Measurements from ENCODE around the gene CDC42BPB.

CDC42BPB gene

DNA sequence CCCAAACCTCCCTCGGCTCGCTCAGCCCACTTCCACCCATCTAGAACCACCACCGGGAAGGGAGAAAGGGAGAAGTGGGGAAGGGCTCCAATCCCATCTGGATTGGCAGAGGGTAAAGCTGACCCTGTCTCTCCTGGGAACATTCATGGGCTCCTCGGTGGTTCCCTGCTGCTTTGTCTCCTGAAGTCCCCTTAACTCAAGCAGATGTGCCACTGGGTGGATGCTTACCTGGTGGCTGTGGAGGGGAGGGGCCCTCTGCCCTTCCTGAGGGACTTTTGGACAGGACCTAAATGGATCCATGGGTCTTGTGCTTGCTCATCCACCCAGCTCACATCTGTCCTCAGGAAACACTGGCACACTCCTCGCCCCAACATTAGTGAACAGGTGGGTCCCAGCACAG is 2.2 kb upstream of the CDC42BPB start:
- no peak overlapping the region for H3K4me3 ChIP-seq (ENCODE audit: low read depth in 1 of 2, low read length in 2 of 2)
- no peaks in the 10 kb centered on the region for H4K20me1 ChIP-seq (ENCODE audit: insufficient read depth, low read length)
- ATAC-seq (ENCODE audit: insufficient read depth, low read depth) = no peak
- no peaks in the 10 kb centered on the region for H3K36me3 ChIP-seq (ENCODE audit: insufficient read depth, low read length)
- no peak overlapping the region for H2AFZ ChIP-seq (ENCODE audit: low read depth, low read length)
- no peaks in the 10 kb centered on the region for H3K4me1 ChIP-seq (ENCODE audit: insufficient read depth, low read length)
- DNase-seq = no peak
- no peak for TF ChIP-seq EZH2 (IDR thresholded peaks at IDR 0.05; ENCODE audit: borderline replicate concordance, low read depth, low read length, severe bottlenecking)
- TF ChIP-seq, protein P1, sequence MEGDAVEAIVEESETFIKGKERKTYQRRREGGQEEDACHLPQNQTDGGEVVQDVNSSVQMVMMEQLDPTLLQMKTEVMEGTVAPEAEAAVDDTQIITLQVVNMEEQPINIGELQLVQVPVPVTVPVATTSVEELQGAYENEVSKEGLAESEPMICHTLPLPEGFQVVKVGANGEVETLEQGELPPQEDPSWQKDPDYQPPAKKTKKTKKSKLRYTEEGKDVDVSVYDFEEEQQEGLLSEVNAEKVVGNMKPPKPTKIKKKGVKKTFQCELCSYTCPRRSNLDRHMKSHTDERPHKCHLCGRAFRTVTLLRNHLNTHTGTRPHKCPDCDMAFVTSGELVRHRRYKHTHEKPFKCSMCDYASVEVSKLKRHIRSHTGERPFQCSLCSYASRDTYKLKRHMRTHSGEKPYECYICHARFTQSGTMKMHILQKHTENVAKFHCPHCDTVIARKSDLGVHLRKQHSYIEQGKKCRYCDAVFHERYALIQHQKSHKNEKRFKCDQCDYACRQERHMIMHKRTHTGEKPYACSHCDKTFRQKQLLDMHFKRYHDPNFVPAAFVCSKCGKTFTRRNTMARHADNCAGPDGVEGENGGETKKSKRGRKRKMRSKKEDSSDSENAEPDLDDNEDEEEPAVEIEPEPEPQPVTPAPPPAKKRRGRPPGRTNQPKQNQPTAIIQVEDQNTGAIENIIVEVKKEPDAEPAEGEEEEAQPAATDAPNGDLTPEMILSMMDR (IDR thresholded peaks at IDR 0.05; ENCODE audit: borderline replicate concordance, extremely low read depth, low read length, poor library complexity, severe bottlenecking) = no peak
- no peak overlapping the region for H3K27ac ChIP-seq (ENCODE audit: low read length)
- H3K9me3 ChIP-seq (ENCODE audit: insufficient read depth, low read length, severe bottlenecking) = no peaks in the 10 kb centered on the region
- H3K27me3 ChIP-seq (ENCODE audit: insufficient read depth, low read length, poor library complexity) = peaks cover 8% of the 10 kb centered on the region
- no peak overlapping the region for H3K4me2 ChIP-seq (ENCODE audit: insufficient read depth, low read length)
- no peak overlapping the region for H3K9ac ChIP-seq (ENCODE audit: low read depth, low read length)
- H3K79me2 ChIP-seq (ENCODE audit: insufficient read depth, low read length) = no peaks in the 10 kb centered on the region

DNA sequence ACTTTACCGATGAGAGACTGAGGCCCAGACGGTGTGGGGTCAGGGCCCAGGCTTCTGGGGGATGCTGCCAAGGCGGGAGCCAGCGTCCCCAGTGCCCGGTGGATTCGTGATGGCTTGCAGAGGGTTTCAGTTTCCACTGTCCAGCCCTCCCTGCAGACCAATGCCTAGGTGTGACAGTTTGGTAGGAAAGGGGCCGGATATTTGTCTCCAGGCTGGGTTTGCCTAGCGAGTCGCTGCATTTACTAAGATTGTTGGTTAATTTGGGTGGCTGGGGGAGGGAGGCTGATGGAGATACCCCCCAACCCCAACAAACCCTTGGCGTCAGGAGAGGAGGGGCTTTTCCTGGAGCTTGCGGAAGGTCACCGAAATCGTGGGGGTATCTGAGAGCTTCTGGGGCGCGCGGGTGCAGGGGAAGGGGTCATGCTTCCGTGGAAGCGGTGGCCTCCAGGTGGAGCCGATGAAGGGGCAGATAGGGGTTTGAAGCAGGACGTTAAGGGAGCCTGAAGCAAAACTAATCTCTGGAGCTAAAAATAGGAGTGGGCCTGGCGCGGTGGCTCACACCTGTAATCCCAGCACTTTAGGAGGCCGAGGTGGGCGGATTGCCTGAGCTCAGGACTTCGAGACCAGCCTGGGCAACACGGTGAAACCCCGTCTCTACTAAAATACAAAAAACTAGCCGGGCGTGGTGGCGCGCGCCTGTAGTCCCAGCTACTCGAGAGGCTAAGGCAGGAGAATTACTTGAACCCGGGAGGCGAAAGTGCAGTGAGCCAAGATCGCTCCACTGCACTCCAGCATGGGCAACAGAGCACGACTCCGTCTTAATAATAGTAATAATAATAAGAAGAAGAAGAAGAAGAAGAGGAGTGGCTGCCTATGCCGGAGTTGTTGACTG is 1.1 kb upstream of the CDC42BPB start:
- no peaks in the 10 kb centered on the region for H3K36me3 ChIP-seq (ENCODE audit: insufficient read depth, low read length)
- ATAC-seq (ENCODE audit: insufficient read depth, low read depth) (no peak), DNase-seq (no peak)
- H3K27ac ChIP-seq (ENCODE audit: low read length) = no peak overlapping the region
- no peaks in the 10 kb centered on the region for H4K20me1 ChIP-seq (ENCODE audit: insufficient read depth, low read length)
- no peaks in the 10 kb centered on the region for H3K79me2 ChIP-seq (ENCODE audit: insufficient read depth, low read length)
- peaks cover 5% of the 10 kb centered on the region for H3K27me3 ChIP-seq (ENCODE audit: insufficient read depth, low read length, poor library complexity)
- H3K4me3 ChIP-seq (ENCODE audit: low read depth in 1 of 2, low read length in 2 of 2) = no peak overlapping the region
- no peak overlapping the region for H3K9ac ChIP-seq (ENCODE audit: low read depth, low read length)
- H2AFZ ChIP-seq (ENCODE audit: low read depth, low read length) = no peak overlapping the region
- H3K4me1 ChIP-seq (ENCODE audit: insufficient read depth, low read length) = no peaks in the 10 kb centered on the region
- H3K4me2 ChIP-seq (ENCODE audit: insufficient read depth, low read length) = no peak overlapping the region
- TF ChIP-seq, protein P1 (IDR thresholded peaks at IDR 0.05; ENCODE audit: borderline replicate concordance, extremely low read depth, low read length, poor library complexity, severe bottlenecking) = no peak
- TF ChIP-seq EZH2 (IDR thresholded peaks at IDR 0.05; ENCODE audit: borderline replicate concordance, low read depth, low read length, severe bottlenecking) = no peak
- no peaks in the 10 kb centered on the region for H3K9me3 ChIP-seq (ENCODE audit: insufficient read depth, low read length, severe bottlenecking)

DNA sequence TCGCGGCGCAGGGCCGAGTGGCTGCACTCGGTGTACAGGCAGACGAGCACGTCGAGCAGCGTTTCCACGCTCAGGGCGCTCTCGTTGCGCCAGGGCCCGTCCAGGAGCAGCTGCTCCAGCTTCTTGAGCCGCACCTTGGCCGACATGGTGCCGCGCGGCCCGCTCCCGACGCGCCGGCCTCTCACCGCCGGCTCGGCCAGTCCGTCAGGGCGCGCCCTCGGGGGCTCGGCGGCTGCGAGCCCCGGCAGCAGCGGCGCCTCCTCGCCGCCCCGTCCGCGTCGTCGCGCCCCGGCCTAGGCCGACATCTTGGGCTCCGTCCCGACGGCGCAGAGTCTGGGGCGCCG is 349 bp downstream of the CDC42BPB start:
- Histone ChIP-seq H2AFZ (ENCODE audit: low read depth, low read length) (no peak overlapping the region), H3K4me1 (ENCODE audit: insufficient read depth, low read length) (no peaks in the 10 kb centered on the region), H3K27me3 (ENCODE audit: insufficient read depth, low read length, poor library complexity) (peaks cover 5% of the 10 kb centered on the region), H3K36me3 (ENCODE audit: insufficient read depth, low read length) (no peaks in the 10 kb centered on the region), H3K4me2 (ENCODE audit: insufficient read depth, low read length) (no peak overlapping the region), H3K27ac (ENCODE audit: low read length) (no peak overlapping the region), H3K4me3 (ENCODE audit: low read depth in 1 of 2, low read length in 2 of 2) (no peak overlapping the region), H4K20me1 (ENCODE audit: insufficient read depth, low read length) (no peaks in the 10 kb centered on the region), H3K9ac (ENCODE audit: low read depth, low read length) (no peak overlapping the region), H3K9me3 (ENCODE audit: insufficient read depth, low read length, severe bottlenecking) (no peaks in the 10 kb centered on the region), H3K79me2 (ENCODE audit: insufficient read depth, low read length) (no peaks in the 10 kb centered on the region)
- ATAC-seq (ENCODE audit: insufficient read depth, low read depth) (no peak), DNase-seq (no peak)
- TF ChIP-seq, protein P1 (IDR thresholded peaks at IDR 0.05; ENCODE audit: borderline replicate concordance, extremely low read depth, low read length, poor library complexity, severe bottlenecking) = no peak

Measured in DND-41 (cell line).